ENCODE data around the gene TOP1. TPM values are rescaled to one million over a fixed set of nuclear protein-coding genes. Genes with fewer than 3 reads are reported as not detected.
A peak's percentile ranks its signal among the peaks of the same experiment; 100 is the strongest.

TOP1 gene
- total RNA-seq, 1 donor from 2014 or later = 58.9 TPM

DNA sequence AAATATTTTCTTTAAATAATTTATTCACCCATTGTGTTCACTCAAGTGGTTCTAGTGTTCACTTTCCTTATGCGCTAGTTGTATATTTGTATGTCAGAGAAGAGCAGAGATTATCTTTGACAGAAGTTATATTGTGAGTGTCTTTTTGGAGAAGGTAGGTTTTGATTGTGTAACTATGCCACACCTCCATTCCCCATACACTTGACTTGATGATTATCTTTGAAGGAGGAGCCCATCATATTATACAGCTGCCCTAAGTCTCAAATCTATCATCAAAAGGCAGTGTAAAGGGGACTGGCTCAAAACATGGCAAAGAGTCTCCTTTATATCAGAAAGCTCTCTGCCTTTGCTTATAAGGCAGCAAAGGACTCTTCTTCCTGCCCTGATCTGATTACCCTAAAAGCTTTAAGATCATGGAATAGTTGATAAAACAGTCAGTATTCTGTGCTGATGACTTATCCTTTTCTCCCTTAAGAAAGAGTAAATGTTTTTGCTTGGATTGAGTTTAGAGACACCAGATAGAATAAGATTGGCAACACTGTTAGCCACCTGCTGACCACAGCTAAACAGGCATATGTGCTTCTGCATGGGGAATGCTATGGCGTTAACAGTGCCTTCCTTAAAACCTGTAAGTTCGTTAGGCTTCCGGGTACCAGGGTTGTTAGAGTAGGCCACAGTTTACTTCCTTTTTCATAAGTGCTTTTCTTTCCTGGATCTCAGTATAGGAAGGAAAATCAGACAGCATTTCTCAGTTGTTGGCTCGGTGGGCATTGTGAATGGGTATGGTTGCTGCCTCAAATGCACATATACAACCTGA, 22.6 kb downstream of the TOP1 start:
- Mint-ChIP-seq H3K27ac (no peak overlapping the region), H3K4me3 (no peak overlapping the region), H3K36me3 (peaks cover 16% of the 10 kb centered on the region), H3K9me3 (peaks cover 8% of the 10 kb centered on the region), H3K27me3 (ENCODE audit: insufficient read depth, low read depth) (no peaks in the 10 kb centered on the region), H3K4me1 (peaks cover 35% of the 10 kb centered on the region)
- Histone ChIP-seq H3K9me3 (ENCODE audit: low read depth) (no peaks in the 10 kb centered on the region), H3K36me3 (no peaks in the 10 kb centered on the region), H3K27me3 (no peaks in the 10 kb centered on the region), H3K9ac (no peak overlapping the region), H2AFZ (replicated peaks) (no peak overlapping the region), H3K27ac (no peak overlapping the region), H3K79me2 (ENCODE audit: low read depth) (peaks cover 100% of the 10 kb centered on the region), H4K20me1 (ENCODE audit: low read depth) (peaks cover 100% of the 10 kb centered on the region), H3K4me1 (peaks cover 62% of the 10 kb centered on the region), H3F3A (ENCODE audit: low read depth) (peaks cover 40% of the 10 kb centered on the region), H3K4me2 (no peak overlapping the region), H3K4me3 (no peak overlapping the region)
- TF ChIP-seq EZH2 (IDR thresholded peaks at IDR 0.05) = no peak
- TF ChIP-seq, protein P1, sequence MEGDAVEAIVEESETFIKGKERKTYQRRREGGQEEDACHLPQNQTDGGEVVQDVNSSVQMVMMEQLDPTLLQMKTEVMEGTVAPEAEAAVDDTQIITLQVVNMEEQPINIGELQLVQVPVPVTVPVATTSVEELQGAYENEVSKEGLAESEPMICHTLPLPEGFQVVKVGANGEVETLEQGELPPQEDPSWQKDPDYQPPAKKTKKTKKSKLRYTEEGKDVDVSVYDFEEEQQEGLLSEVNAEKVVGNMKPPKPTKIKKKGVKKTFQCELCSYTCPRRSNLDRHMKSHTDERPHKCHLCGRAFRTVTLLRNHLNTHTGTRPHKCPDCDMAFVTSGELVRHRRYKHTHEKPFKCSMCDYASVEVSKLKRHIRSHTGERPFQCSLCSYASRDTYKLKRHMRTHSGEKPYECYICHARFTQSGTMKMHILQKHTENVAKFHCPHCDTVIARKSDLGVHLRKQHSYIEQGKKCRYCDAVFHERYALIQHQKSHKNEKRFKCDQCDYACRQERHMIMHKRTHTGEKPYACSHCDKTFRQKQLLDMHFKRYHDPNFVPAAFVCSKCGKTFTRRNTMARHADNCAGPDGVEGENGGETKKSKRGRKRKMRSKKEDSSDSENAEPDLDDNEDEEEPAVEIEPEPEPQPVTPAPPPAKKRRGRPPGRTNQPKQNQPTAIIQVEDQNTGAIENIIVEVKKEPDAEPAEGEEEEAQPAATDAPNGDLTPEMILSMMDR (IDR thresholded peaks at IDR 0.05) = no peak
- no peak for TF ChIP-seq EZH2phosphoT487 (IDR thresholded peaks at IDR 0.05)
- DNase-seq (ENCODE audit: low spot score) = no peak

DNA sequence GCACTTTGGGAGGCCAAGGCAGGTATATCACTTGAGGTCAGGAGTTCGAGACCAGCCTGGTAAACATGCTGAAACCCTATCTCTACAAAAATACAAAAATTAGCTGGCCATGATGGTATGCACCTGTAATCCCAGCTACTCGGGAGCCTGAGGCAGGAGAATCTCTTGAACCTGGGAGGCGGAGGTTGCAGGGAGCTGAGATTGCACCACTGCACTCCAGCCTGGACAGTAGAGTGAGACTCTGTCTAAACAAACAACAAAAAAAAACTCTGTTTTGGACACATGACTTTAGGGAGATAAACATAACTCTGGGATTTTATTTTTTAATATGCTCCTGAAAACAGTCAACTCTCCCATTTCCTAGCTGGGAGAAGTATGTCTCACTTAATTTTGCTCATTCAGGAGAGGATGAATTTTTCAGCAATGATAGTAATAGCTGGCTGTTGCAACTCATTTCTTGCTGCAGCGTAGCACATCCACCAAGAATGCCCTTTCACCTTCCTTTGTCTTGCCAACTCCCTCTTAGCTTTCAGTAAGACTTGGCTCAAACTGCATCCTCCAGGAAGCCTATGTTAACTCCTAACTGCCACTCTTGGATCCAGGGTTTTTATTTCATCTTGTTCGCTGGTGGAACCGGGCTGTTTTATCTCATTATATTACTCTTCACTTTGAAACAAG, 24.3 kb downstream of the TOP1 start:
- Histone ChIP-seq H3K27ac (peak overlapping the region; percentile 40), H3K4me2 (peak overlapping the region; percentile 41), H3K4me3 (no peak overlapping the region), H3K27me3 (no peaks in the 10 kb centered on the region), H3K36me3 (no peaks in the 10 kb centered on the region), H3F3A (ENCODE audit: low read depth) (peaks cover 27% of the 10 kb centered on the region), H3K9ac (no peak overlapping the region), H2AFZ (replicated peaks) (no peak overlapping the region), H3K79me2 (ENCODE audit: low read depth) (peaks cover 100% of the 10 kb centered on the region), H3K4me1 (peaks cover 46% of the 10 kb centered on the region), H4K20me1 (ENCODE audit: low read depth) (peaks cover 100% of the 10 kb centered on the region), H3K9me3 (ENCODE audit: low read depth) (no peaks in the 10 kb centered on the region)
- Mint-ChIP-seq H3K4me1 (peaks cover 27% of the 10 kb centered on the region), H3K27me3 (ENCODE audit: insufficient read depth, low read depth) (no peaks in the 10 kb centered on the region), H3K4me3 (no peak overlapping the region), H3K27ac (peak overlapping the region; percentile 51), H3K36me3 (peaks cover 20% of the 10 kb centered on the region), H3K9me3 (peaks cover 8% of the 10 kb centered on the region)
- peak; percentile 39 for DNase-seq (ENCODE audit: low spot score)
- no peak for TF ChIP-seq EZH2 (IDR thresholded peaks at IDR 0.05)
- TF ChIP-seq EZH2phosphoT487 (IDR thresholded peaks at IDR 0.05) = no peak
- TF ChIP-seq, protein P1 (IDR thresholded peaks at IDR 0.05) = no peak

GRCh38 chr20:41054070-41054846, 25.6 kb downstream of the TOP1 start:
- peaks cover 20% of the 10 kb centered on the region for H3K36me3 Mint-ChIP-seq
- peaks cover 15% of the 10 kb centered on the region for H3K4me1 Mint-ChIP-seq
- Histone ChIP-seq H3K9me3 (ENCODE audit: low read depth) (no peaks in the 10 kb centered on the region), H3K27ac (no peak overlapping the region), H3K79me2 (ENCODE audit: low read depth) (peaks cover 100% of the 10 kb centered on the region), H3K4me1 (peaks cover 32% of the 10 kb centered on the region), H4K20me1 (ENCODE audit: low read depth) (peaks cover 97% of the 10 kb centered on the region), H2AFZ (replicated peaks) (no peak overlapping the region), H3K4me3 (no peak overlapping the region), H3K9ac (no peak overlapping the region), H3K36me3 (no peaks in the 10 kb centered on the region), H3K4me2 (no peak overlapping the region), H3F3A (ENCODE audit: low read depth) (peaks cover 14% of the 10 kb centered on the region), H3K27me3 (no peaks in the 10 kb centered on the region)
- no peak overlapping the region for H3K27ac Mint-ChIP-seq
- TF ChIP-seq, protein P1 (IDR thresholded peaks at IDR 0.05) = no peak
- no peak for TF ChIP-seq EZH2phosphoT487 (IDR thresholded peaks at IDR 0.05)
- TF ChIP-seq EZH2 (IDR thresholded peaks at IDR 0.05) = no peak
- DNase-seq (ENCODE audit: low spot score) = no peak
- H3K27me3 Mint-ChIP-seq (ENCODE audit: insufficient read depth, low read depth) = no peaks in the 10 kb centered on the region
- peaks cover 8% of the 10 kb centered on the region for H3K9me3 Mint-ChIP-seq
- no peak overlapping the region for H3K4me3 Mint-ChIP-seq

Data from neural progenitor cell (in vitro differentiated cells).